ENCODE data around the gene SWI5.

The SWI5 gene

GRCh38 chr9:128304971-128305288, 28.9 kb downstream of the SWI5 start:
- no peak for TF ChIP-seq POLR2A (IDR thresholded peaks at IDR 0.05; ENCODE audit: low read depth, low read length)
- DNase-seq (ENCODE audit: insufficient read length, low spot score) (no peak), FAIRE-seq (no peak)

- no peak for DNase-seq (ENCODE audit: insufficient read length, low spot score)
- no peak for FAIRE-seq
- TF ChIP-seq POLR2A (IDR thresholded peaks at IDR 0.05; ENCODE audit: low read depth, low read length) = no peak
Observed at GRCh38 chr9:128309551-128309950, 33.5 kb downstream of the SWI5 start.

- TF ChIP-seq POLR2A (IDR thresholded peaks at IDR 0.05; ENCODE audit: low read depth, low read length) = no peak
- FAIRE-seq (no peak), DNase-seq (ENCODE audit: insufficient read length, low spot score) (no peak)
Observed at GRCh38 chr9:128310461-128310860, 34.4 kb downstream of the SWI5 start.

GRCh38 chr9:128314697-128315096, 38.6 kb downstream of the SWI5 start:
- no peak for TF ChIP-seq POLR2A (IDR thresholded peaks at IDR 0.05; ENCODE audit: low read depth, low read length)
- DNase-seq (ENCODE audit: insufficient read length, low spot score) = no peak
- no peak for FAIRE-seq

GRCh38 chr9:128316421-128316820, 40.3 kb downstream of the SWI5 start:
- DNase-seq (ENCODE audit: insufficient read length, low spot score) (no peak), FAIRE-seq (no peak)
- TF ChIP-seq POLR2A (IDR thresholded peaks at IDR 0.05; ENCODE audit: low read depth, low read length) = no peak

GRCh38 chr9:128317629-128318028, 41.6 kb downstream of the SWI5 start:
- no peak for FAIRE-seq
- DNase-seq (ENCODE audit: insufficient read length, low spot score) = no peak
- TF ChIP-seq POLR2A (IDR thresholded peaks at IDR 0.05; ENCODE audit: low read depth, low read length) = no peak

GRCh38 chr9:128321343-128321742, 45.3 kb downstream of the SWI5 start:
- no peak for TF ChIP-seq POLR2A (IDR thresholded peaks at IDR 0.05; ENCODE audit: low read depth, low read length)
- FAIRE-seq = no peak
- no peak for DNase-seq (ENCODE audit: insufficient read length, low spot score)

GRCh38 chr9:128321879-128322403, 45.9 kb downstream of the SWI5 start:
- FAIRE-seq = no peak
- no peak for DNase-seq (ENCODE audit: insufficient read length, low spot score)
- no peak for TF ChIP-seq POLR2A (IDR thresholded peaks at IDR 0.05; ENCODE audit: low read depth, low read length)

- FAIRE-seq (no peak), DNase-seq (ENCODE audit: insufficient read length, low spot score) (peak; percentile 92)
- TF ChIP-seq POLR2A (IDR thresholded peaks at IDR 0.05; ENCODE audit: low read depth, low read length) = peak; percentile 64
Observed at GRCh38 chr9:128322404-128323211, 46.5 kb downstream of the SWI5 start, which contains the start of the genes COQ4 and TRUB2. Gene COQ4 (plus strand): TSS chr9:128322839. CDS start chr9:128322859, 20 bp downstream. Gene TRUB2 (minus strand): TSS chr9:128322447. CDS start chr9:128322408, 39 bp downstream.

GRCh38 chr9:128323212-128323730, 47.2 kb downstream of the SWI5 start:
- FAIRE-seq (no peak), DNase-seq (ENCODE audit: insufficient read length, low spot score) (peak; percentile 61)
- TF ChIP-seq POLR2A (IDR thresholded peaks at IDR 0.05; ENCODE audit: low read depth, low read length) = no peak

GRCh38 chr9:128323791-128324190, 47.7 kb downstream of the SWI5 start:
- DNase-seq (ENCODE audit: insufficient read length, low spot score) = no peak

GRCh38 chr9:128324401-128324800, 48.3 kb downstream of the SWI5 start:
- no peak for DNase-seq (ENCODE audit: insufficient read length, low spot score)
- no peak for TF ChIP-seq POLR2A (IDR thresholded peaks at IDR 0.05; ENCODE audit: low read depth, low read length)
- no peak for FAIRE-seq

More at GRCh38 chr9:128323791-128324190, 47.7 kb downstream of the SWI5 start:
- TF ChIP-seq POLR2A (IDR thresholded peaks at IDR 0.05; ENCODE audit: low read depth, low read length) = no peak
- FAIRE-seq = no peak

- FAIRE-seq = no peak
- no peak for DNase-seq (ENCODE audit: insufficient read length, low spot score)
- no peak for TF ChIP-seq POLR2A (IDR thresholded peaks at IDR 0.05; ENCODE audit: low read depth, low read length)
Observed at GRCh38 chr9:128325629-128326028, 49.6 kb downstream of the SWI5 start.

- FAIRE-seq (no peak), DNase-seq (ENCODE audit: insufficient read length, low spot score) (no peak)
- no peak for TF ChIP-seq POLR2A (IDR thresholded peaks at IDR 0.05; ENCODE audit: low read depth, low read length)
Observed at GRCh38 chr9:128333451-128333869, 57.4 kb downstream of the SWI5 start.

- no peak for DNase-seq (ENCODE audit: insufficient read length, low spot score)
- FAIRE-seq = no peak
Observed at GRCh38 chr9:128335161-128335560, 59.1 kb downstream of the SWI5 start.

More at GRCh38 chr9:128335161-128335560, 59.1 kb downstream of the SWI5 start:
- TF ChIP-seq POLR2A (IDR thresholded peaks at IDR 0.05; ENCODE audit: low read depth, low read length) = no peak

Measured in H54 (cell line).